ENCODE data around the gene FAM216B. TPM values are rescaled to one million over a fixed set of nuclear protein-coding genes. Genes with fewer than 3 reads are reported as not detected.
A peak's percentile ranks its signal among the peaks of the same experiment; 100 is the strongest.

Gene FAM216B
- total RNA-seq, 1 donor = under 0.01 TPM

GRCh38 chr13:42803563-42804204 lies 22.3 kb downstream of the FAM216B start:
- Histone ChIP-seq H3K27me3 (ENCODE audit: insufficient read depth, low read length) (no peaks in the 10 kb centered on the region), H3K4me3 (ENCODE audit: insufficient read depth, low read length) (no peak overlapping the region)

GRCh38 chr13:42804244-42804874 lies 23.0 kb downstream of the FAM216B start:
- Histone ChIP-seq H3K27ac (ENCODE audit: low read depth, low read length) (no peak overlapping the region), H2AFZ (ENCODE audit: low read length) (peak overlapping the region; percentile 64), H3K79me2 (ENCODE audit: insufficient read depth, low read length) (no peaks in the 10 kb centered on the region), H3K9me3 (ENCODE audit: low read depth, low read length) (no peaks in the 10 kb centered on the region), H3K36me3 (ENCODE audit: insufficient read depth, low read length) (no peaks in the 10 kb centered on the region), H3K4me2 (ENCODE audit: insufficient read depth, low read length) (no peak overlapping the region), H3K27me3 (ENCODE audit: insufficient read depth, low read length) (no peaks in the 10 kb centered on the region), H4K20me1 (ENCODE audit: insufficient read depth, low read length) (no peaks in the 10 kb centered on the region), H3K4me3 (ENCODE audit: insufficient read depth, low read length) (no peak overlapping the region), H3K4me1 (ENCODE audit: insufficient read depth, low read length) (peaks cover 5% of the 10 kb centered on the region)
- no peak for DNase-seq (ENCODE audit: insufficient read length, low spot score, missing footprints)
- no peak for TF ChIP-seq CTCF (IDR thresholded peaks at IDR 0.05; ENCODE audit: extremely low read depth, low read depth, low read length)

More at GRCh38 chr13:42803563-42804204, 22.3 kb downstream of the FAM216B start:
- peak overlapping the region; percentile 64 for H2AFZ ChIP-seq (ENCODE audit: low read length)
- TF ChIP-seq CTCF (IDR thresholded peaks at IDR 0.05; ENCODE audit: extremely low read depth, low read depth, low read length) = no peak
- H3K4me1 ChIP-seq (ENCODE audit: insufficient read depth, low read length) = peaks cover 5% of the 10 kb centered on the region
- no peaks in the 10 kb centered on the region for H3K79me2 ChIP-seq (ENCODE audit: insufficient read depth, low read length)
- no peak for DNase-seq (ENCODE audit: insufficient read length, low spot score, missing footprints)
- no peaks in the 10 kb centered on the region for H3K36me3 ChIP-seq (ENCODE audit: insufficient read depth, low read length)
- no peaks in the 10 kb centered on the region for H3K9me3 ChIP-seq (ENCODE audit: low read depth, low read length)
- no peak overlapping the region for H3K27ac ChIP-seq (ENCODE audit: low read depth, low read length)
- no peak overlapping the region for H3K4me2 ChIP-seq (ENCODE audit: insufficient read depth, low read length)
- H4K20me1 ChIP-seq (ENCODE audit: insufficient read depth, low read length) = no peaks in the 10 kb centered on the region

GRCh38 chr13:42807241-42807640 lies 25.9 kb downstream of the FAM216B start:
- TF ChIP-seq CTCF (IDR thresholded peaks at IDR 0.05; ENCODE audit: extremely low read depth, low read depth, low read length) = no peak
- Histone ChIP-seq H3K4me1 (ENCODE audit: insufficient read depth, low read length) (peaks cover 5% of the 10 kb centered on the region), H3K27ac (ENCODE audit: low read depth, low read length) (no peak overlapping the region), H3K9me3 (ENCODE audit: low read depth, low read length) (no peaks in the 10 kb centered on the region), H3K79me2 (ENCODE audit: insufficient read depth, low read length) (no peaks in the 10 kb centered on the region), H4K20me1 (ENCODE audit: insufficient read depth, low read length) (no peaks in the 10 kb centered on the region), H3K4me3 (ENCODE audit: insufficient read depth, low read length) (no peak overlapping the region), H3K4me2 (ENCODE audit: insufficient read depth, low read length) (no peak overlapping the region), H2AFZ (ENCODE audit: low read length) (peak overlapping the region; percentile 35), H3K36me3 (ENCODE audit: insufficient read depth, low read length) (no peaks in the 10 kb centered on the region), H3K27me3 (ENCODE audit: insufficient read depth, low read length) (no peaks in the 10 kb centered on the region)
- no peak for DNase-seq (ENCODE audit: insufficient read length, low spot score, missing footprints)

GRCh38 chr13:42807866-42808265 lies 26.5 kb downstream of the FAM216B start:
- no peak for DNase-seq (ENCODE audit: insufficient read length, low spot score, missing footprints)
- Histone ChIP-seq H2AFZ (ENCODE audit: low read length) (peak overlapping the region; percentile 35), H3K4me2 (ENCODE audit: insufficient read depth, low read length) (no peak overlapping the region)

More at GRCh38 chr13:42807866-42808265, 26.5 kb downstream of the FAM216B start:
- H3K36me3 ChIP-seq (ENCODE audit: insufficient read depth, low read length) = no peaks in the 10 kb centered on the region
- no peak for TF ChIP-seq CTCF (IDR thresholded peaks at IDR 0.05; ENCODE audit: extremely low read depth, low read depth, low read length)
- no peaks in the 10 kb centered on the region for H3K79me2 ChIP-seq (ENCODE audit: insufficient read depth, low read length)
- H3K4me3 ChIP-seq (ENCODE audit: insufficient read depth, low read length) = no peak overlapping the region
- H4K20me1 ChIP-seq (ENCODE audit: insufficient read depth, low read length) = no peaks in the 10 kb centered on the region
- H3K27ac ChIP-seq (ENCODE audit: low read depth, low read length) = no peak overlapping the region
- H3K9me3 ChIP-seq (ENCODE audit: low read depth, low read length) = no peaks in the 10 kb centered on the region
- no peaks in the 10 kb centered on the region for H3K27me3 ChIP-seq (ENCODE audit: insufficient read depth, low read length)
- peaks cover 5% of the 10 kb centered on the region for H3K4me1 ChIP-seq (ENCODE audit: insufficient read depth, low read length)

Measured in osteoblast (primary cell).